Subcutaneous adipose tissue (tissue), 4 donors: Measurements from ENCODE around the gene KRTAP2-3. TPM values are rescaled to one million over a fixed set of nuclear protein-coding genes. Genes with fewer than 3 reads are reported as not detected.

ENCODE experiments used
- CTCF ChIP-seq: fragments of 450-650 bp; IDR thresholded peaks from one replicate; pipeline ENCODE4 v1.5.1; 2016; ENCODE audit warnings: low read depth, mild to moderate bottlenecking, control low read depth, antibody characterized with exemption, moderate library complexity
- total RNA-seq, 4 donors: library from RNA; depleted of rRNA; stranded (reverse); fragments of >200 nt; gene quantifications; one replicate each; pipeline ENCODE4 v1.1.0, GENCODE V29; 2016

The KRTAP2-3 gene
- total RNA-seq, 4 donors from 2014 or later, result not detected

DNA sequence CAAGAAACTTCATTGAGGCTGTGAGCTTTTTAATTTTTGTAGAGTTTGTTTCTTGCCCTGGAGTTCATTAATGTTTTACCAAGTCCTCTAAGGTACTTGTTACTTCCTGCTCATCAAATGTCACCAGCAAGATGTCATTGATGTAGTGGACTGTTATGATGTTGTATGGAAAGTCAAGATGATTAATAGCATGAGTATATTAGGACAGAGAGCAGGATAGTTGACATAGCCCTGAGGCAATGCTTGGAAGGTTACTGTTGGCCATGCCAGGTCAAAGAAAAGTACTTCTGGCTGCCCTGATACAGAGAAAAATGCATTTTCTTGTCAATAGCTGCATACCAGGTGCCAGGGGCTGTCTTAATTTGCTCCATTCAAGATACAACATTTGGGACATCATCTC lies 39.6 kb downstream of the KRTAP2-3 start:
- TF ChIP-seq CTCF, result no peak

- no peak for TF ChIP-seq CTCF
Measured at GRCh38 chr17:41019415-41019814, 40.5 kb downstream of the KRTAP2-3 start.

DNA sequence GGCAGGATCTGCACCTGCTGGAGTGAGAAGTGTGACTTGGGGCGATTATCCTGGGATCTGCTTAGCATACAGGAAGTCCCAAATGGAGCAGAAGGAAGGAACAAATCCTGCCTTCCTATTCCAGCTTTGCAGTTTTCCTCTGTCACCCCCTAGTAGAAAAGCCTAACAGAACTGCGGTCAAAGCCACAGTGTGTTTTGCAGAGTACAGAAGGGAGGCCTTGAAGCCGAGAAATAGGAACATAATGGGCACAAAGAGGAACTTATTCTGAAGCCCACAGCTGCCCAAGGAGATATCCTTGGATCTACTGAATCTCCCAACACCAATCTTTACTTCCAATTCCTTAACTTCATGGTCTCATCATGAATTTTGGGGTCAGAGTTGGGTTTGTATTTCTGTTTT lies 41.4 kb downstream of the KRTAP2-3 start:
- TF ChIP-seq CTCF, result no peak

GRCh38 chr17:41016578-41017215 lies 43.2 kb downstream of the KRTAP2-3 start:
- no peak for TF ChIP-seq CTCF

- no peak for TF ChIP-seq CTCF
Measured at GRCh38 chr17:41015454-41015853, 44.5 kb downstream of the KRTAP2-3 start.

GRCh38 chr17:41013606-41014005 lies 46.3 kb downstream of the KRTAP2-3 start:
- TF ChIP-seq CTCF, result no peak

DNA sequence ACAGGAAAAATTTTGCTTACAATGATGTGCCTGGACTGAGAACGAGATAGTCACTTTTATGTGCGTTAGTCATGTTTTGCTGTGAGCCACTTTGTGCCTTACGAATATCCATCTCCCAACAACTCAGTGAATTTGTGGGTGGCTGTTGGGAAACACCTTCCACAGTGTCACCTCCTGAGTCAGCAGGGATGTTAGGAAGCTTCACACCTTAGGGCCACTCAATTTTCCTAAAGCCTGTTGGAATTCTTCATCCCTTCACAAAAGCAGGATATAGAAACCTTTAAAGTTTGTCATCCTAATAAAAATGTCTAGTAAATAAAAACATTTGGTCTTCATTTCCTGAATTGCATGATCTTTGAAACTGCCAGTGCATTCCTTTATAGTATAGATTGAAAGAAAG lies 46.7 kb downstream of the KRTAP2-3 start:
- TF ChIP-seq CTCF, result no peak
